IMR-90 (cell line): ENCODE measurements around the gene ZNF518B.

Experiments used
- CEBPB ChIP-seq: IDR thresholded peaks from 2 replicates; pipeline ENCODE4 v1.6.1; 2012; ENCODE audit warnings: low read depth, low read length, improper control_type of control experiment
- CHD1 ChIP-seq: IDR thresholded peaks from 2 replicates; pipeline ENCODE4 v1.6.1; 2012; ENCODE audit warnings: low read depth, low read length, improper control_type of control experiment
- CTCF ChIP-seq: conservative IDR thresholded peaks from 2 replicates; pipeline ENCODE4 v1.5.1; 2012; ENCODE audit warnings: mild to moderate bottlenecking, low read depth, low read length, improper control_type of control experiment
- ELK1 ChIP-seq: fragments of 150-350 bp; IDR thresholded peaks from 2 replicates; pipeline ENCODE4 v1.6.1; 2016; ENCODE audit warnings: low read depth, mild to moderate bottlenecking, low read length, moderate library complexity, borderline replicate concordance
- MAFK ChIP-seq: IDR thresholded peaks from 2 replicates; pipeline ENCODE4 v1.6.1; 2012; ENCODE audit warnings: low read depth, low read length, improper control_type of control experiment
- MAZ ChIP-seq: IDR thresholded peaks from 2 replicates; pipeline ENCODE4 v1.6.1; 2012; ENCODE audit warnings: low read depth, mild to moderate bottlenecking, low read length, improper control_type of control experiment, moderate library complexity, borderline replicate concordance
- MXI1 ChIP-seq: IDR thresholded peaks from 2 replicates; pipeline ENCODE4 v1.6.1; 2012; ENCODE audit warnings: low read depth, mild to moderate bottlenecking, low read length, moderate library complexity, borderline replicate concordance
- NFE2L2 ChIP-seq: fragments of 150-350 bp; IDR thresholded peaks from 2 replicates; pipeline ENCODE4 v1.6.1; 2016; ENCODE audit warnings: low read depth, mild to moderate bottlenecking, low read length
- POLR2A ChIP-seq: IDR thresholded peaks from 2 replicates; pipeline ENCODE4 v1.6.1; 2012; ENCODE audit warnings: mild to moderate bottlenecking, low read depth, low read length
- RAD21 ChIP-seq: IDR thresholded peaks from 2 replicates; pipeline ENCODE4 v1.6.1; 2012; ENCODE audit warnings: low read length, improper control_type of control experiment
- RFX5 ChIP-seq: IDR thresholded peaks from 2 replicates; pipeline ENCODE4 v1.8.0; 2012; ENCODE audit warnings: low read depth, mild to moderate bottlenecking, low read length, moderate library complexity
- SMC3 ChIP-seq: fragments of 150-350 bp; IDR thresholded peaks from 2 replicates; pipeline ENCODE4 v1.6.1; 2016; ENCODE audit warnings: low read depth, mild to moderate bottlenecking, antibody characterized with exemption, low read length, moderate library complexity
- USF2 ChIP-seq: fragments of 150-350 bp; IDR thresholded peaks from 2 replicates; pipeline ENCODE4 v1.6.1; 2017; ENCODE audit warnings: mild to moderate bottlenecking, antibody characterized with exemption, low read length, low read depth

- no peak for TF ChIP-seq SMC3
- no peak for TF ChIP-seq CTCF
- no peak for TF ChIP-seq RAD21
- no peak for TF ChIP-seq POLR2A
- no peak for TF ChIP-seq MXI1
- TF ChIP-seq MAFK, result no peak
- TF ChIP-seq RFX5, result no peak
- TF ChIP-seq CEBPB, result no peak
- no peak for TF ChIP-seq USF2
- TF ChIP-seq MAZ, result no peak
- no peak for TF ChIP-seq CHD1
- TF ChIP-seq ELK1, result no peak
- TF ChIP-seq NFE2L2, result no peak
Measured at GRCh38 chr4:10466161-10466560, 8.9 kb upstream of the ZNF518B start.
